Measurements from ENCODE around the gene M1AP. TPM values are rescaled to one million over a fixed set of nuclear protein-coding genes. Genes with fewer than 3 reads are reported as not detected.

The M1AP gene
- total RNA-seq, 2 experiments from 2014 or later, result not detected

- no peak for TF ChIP-seq CTCF (IDR thresholded peaks at IDR 0.05)
- Mint-ChIP-seq H3K4me1 (ENCODE audit: low read depth) (no peaks in the 10 kb centered on the region), H3K9me3 (no peaks in the 10 kb centered on the region), H3K4me3 (no peak overlapping the region), H3K27ac (no peak overlapping the region), H3K36me3 (ENCODE audit: low read depth) (no peaks in the 10 kb centered on the region), H3K27me3 (no peaks in the 10 kb centered on the region)
- intact Hi-C loops (cut with micrococcal nuclease), result no loop called here
- ATAC-seq, result no peak
- no peak for DNase-seq
- POLR2A ChIA-PET, result no interaction called here
- CTCF ChIA-PET, result no interaction called here
Measured at GRCh38 chr2:74685408-74685807, 37.3 kb upstream of the M1AP start.

- H3K27ac Mint-ChIP-seq, result no peak overlapping the region
- H3K4me3 Mint-ChIP-seq, result no peak overlapping the region
- no peaks in the 10 kb centered on the region for H3K9me3 Mint-ChIP-seq
- ChIA-PET POLR2A (no interaction called here), CTCF (no interaction called here)
- ATAC-seq (no peak), DNase-seq (no peak)
- no peaks in the 10 kb centered on the region for H3K27me3 Mint-ChIP-seq
- H3K36me3 Mint-ChIP-seq (ENCODE audit: low read depth), result no peaks in the 10 kb centered on the region
- TF ChIP-seq CTCF (IDR thresholded peaks at IDR 0.05), result no peak
- intact Hi-C loops (cut with micrococcal nuclease), result no loop called here
- H3K4me1 Mint-ChIP-seq (ENCODE audit: low read depth), result no peaks in the 10 kb centered on the region
Measured at GRCh38 chr2:74682501-74682900, 34.4 kb upstream of the M1AP start.

GRCh38 chr2:74679615-74680014, 31.5 kb upstream of the M1AP start:
- no peaks in the 10 kb centered on the region for H3K4me1 Mint-ChIP-seq (ENCODE audit: low read depth)
- no peak overlapping the region for H3K4me3 Mint-ChIP-seq
- CTCF ChIA-PET, result interaction anchor here (1.5 to 2.0 kb wide), 2 partner anchors 11 to 34 kb away, joined by 4 to 5 read pairs; no protein-coding TSS in a partner anchor
- no peak for TF ChIP-seq CTCF (IDR thresholded peaks at IDR 0.05)
- no peaks in the 10 kb centered on the region for H3K36me3 Mint-ChIP-seq (ENCODE audit: low read depth)
- POLR2A ChIA-PET, result interaction anchor here (1.7 kb wide), 1 partner anchor 19 kb away, joined by 3 read pairs; no protein-coding TSS in a partner anchor
- H3K27ac Mint-ChIP-seq, result no peak overlapping the region
- ATAC-seq (no peak), DNase-seq (no peak)
- no peaks in the 10 kb centered on the region for H3K9me3 Mint-ChIP-seq
- intact Hi-C loops (cut with micrococcal nuclease), result no loop called here
- no peaks in the 10 kb centered on the region for H3K27me3 Mint-ChIP-seq

GRCh38 chr2:74676331-74676730, 28.2 kb upstream of the M1AP start:
- Mint-ChIP-seq H3K4me3 (no peak overlapping the region), H3K27ac (no peak overlapping the region), H3K36me3 (ENCODE audit: low read depth) (no peaks in the 10 kb centered on the region), H3K27me3 (no peaks in the 10 kb centered on the region), H3K4me1 (ENCODE audit: low read depth) (no peaks in the 10 kb centered on the region), H3K9me3 (no peaks in the 10 kb centered on the region)
- intact Hi-C loops (cut with micrococcal nuclease), result no loop called here
- no peak for ATAC-seq
- DNase-seq, result no peak
- TF ChIP-seq CTCF (IDR thresholded peaks at IDR 0.05), result no peak
- CTCF ChIA-PET, result no interaction called here
- POLR2A ChIA-PET, result interaction anchor here (1.6 kb wide), 1 partner anchor 29 kb away, joined by 4 read pairs; the partner anchor contains the start of gene M1AP

GRCh38 chr2:74675090-74675489, 27.0 kb upstream of the M1AP start:
- DNase-seq, result no peak
- no peak for TF ChIP-seq CTCF (IDR thresholded peaks at IDR 0.05)
- Mint-ChIP-seq H3K4me3 (no peak overlapping the region), H3K9me3 (no peaks in the 10 kb centered on the region), H3K36me3 (ENCODE audit: low read depth) (no peaks in the 10 kb centered on the region), H3K27ac (no peak overlapping the region), H3K4me1 (ENCODE audit: low read depth) (no peaks in the 10 kb centered on the region), H3K27me3 (no peaks in the 10 kb centered on the region)
- intact Hi-C loops (cut with micrococcal nuclease), result no loop called here
- POLR2A ChIA-PET, result interaction anchor here (1.6 kb wide), 1 partner anchor 27 kb away, joined by 4 read pairs; the partner anchor contains the start of gene M1AP
- ATAC-seq, result no peak
- CTCF ChIA-PET, result no interaction called here

Data from activated CD8-positive, alpha-beta T cell treated with anti-CD3 and anti-CD28 coated beads for 36 hours (primary cell).